GM12878 (cell line): ENCODE results near the gene HSPA2. TPM values are rescaled to one million over a fixed set of nuclear protein-coding genes. Genes with fewer than 3 reads are reported as not detected.
A peak's percentile ranks its signal among the peaks of the same experiment; 100 is the strongest.

Experiments
- ASH2L ChIP-seq: fragments of 300-600, 200-600 bp; sonication (generic); IDR thresholded peaks from 2 replicates; pipeline ENCODE4 v1.6.1; 2017; ENCODE audit warnings: low read depth, mild to moderate bottlenecking, borderline replicate concordance
- BHLHE40 ChIP-seq, 2 experiments: fragments of 450-650 bp in 1 of 2; IDR thresholded peaks; 2 replicates each; pipeline ENCODE4 v1.6.1; 2011 to 2017; ENCODE audit warnings: low read depth in 2 of 2, borderline replicate concordance in 1 of 2, improper control_type of control experiment in 1 of 2, low read length in 1 of 2, mild to moderate bottlenecking in 1 of 2
- CBFB ChIP-seq: IDR thresholded peaks from 2 replicates; pipeline ENCODE4 v1.6.1; 2016; ENCODE audit warnings: antibody characterized with exemption, low read depth
- CBX5 ChIP-seq: sonication (generic); IDR thresholded peaks from 2 replicates; pipeline ENCODE4 v1.6.1; 2016; ENCODE audit warnings: low read depth, moderate library complexity, mild to moderate bottlenecking, inconsistent platforms
- CHD1 ChIP-seq: IDR thresholded peaks from 2 replicates; pipeline ENCODE4 v1.6.1; 2012; ENCODE audit warnings: low read depth, low read length, improper control_type of control experiment
- PAX5 ChIP-seq: IDR thresholded peaks from 2 replicates; pipeline ENCODE4 v1.6.1; 2011; ENCODE audit warnings: low read depth, low read length, borderline replicate concordance
- SMC3 ChIP-seq: IDR thresholded peaks from 2 replicates; pipeline ENCODE4 v1.6.1; 2011; ENCODE audit warnings: low read length, improper control_type of control experiment, borderline replicate concordance
- SPI1 ChIP-seq: IDR thresholded peaks from 2 replicates; pipeline ENCODE4 v1.6.1; 2011; ENCODE audit warnings: low read depth, mild to moderate bottlenecking, low read length, moderate library complexity, borderline replicate concordance; ENCODE audit not compliant: insufficient read depth
- TCF3 ChIP-seq: IDR thresholded peaks from 2 replicates; pipeline ENCODE4 v1.6.1; 2012; ENCODE audit warnings: low read depth, mild to moderate bottlenecking, low read length, borderline replicate concordance; ENCODE audit not compliant: insufficient read depth
- polyA plus RNA-seq, 11 experiments: library from polyadenylated mRNA; depleted of rRNA in 4 of 11; unstranded in 6 of 11; stranded (reverse) in 5 of 11; fragments of >200 nt; fragmentation: Nextera tagmentation in 4 of 11; fragmentation: Illumina TruSeq in 1 of 11; extraction: Ambion mirVana in 4 of 11; extraction: Trizol in 1 of 11; gene quantifications; 1 replicate in 1 of 11; 2 replicates in 10 of 11; pipeline versions ENCODE4 v1.2.1 to v1.2.3, GENCODE V29; 2011 to 2016; ENCODE audit warnings: inconsistent platforms in 2 of 11, missing spikeins in 2 of 11, low read depth in 1 of 11
- total RNA-seq, 4 experiments: library from RNA; depleted of rRNA in 3 of 4; stranded (reverse); fragments of >200 nt in 3 of 4; fragmentation: Illumina TruSeq in 1 of 4; extraction: Trizol in 1 of 4; gene quantifications; 2 replicates each; pipeline versions ENCODE4 v1.2.1 to v1.2.3, GENCODE V29; 2013 to 2021
- TF ChIP-seq, protein P1 (sequence below): IDR thresholded peaks from 2 replicates; pipeline ENCODE4 v1.6.1; 2012; ENCODE audit warnings: mild to moderate bottlenecking, low read depth, low read length
- TF ChIP-seq, protein P2 (sequence below): fragments of 450-650 bp; IDR thresholded peaks from 2 replicates; pipeline ENCODE4 v1.6.1; 2016; ENCODE audit warnings: mild to moderate bottlenecking
- TF ChIP-seq, protein P3 (sequence below): IDR thresholded peaks from 2 replicates; pipeline ENCODE4 v1.6.1; 2012; ENCODE audit warnings: low read depth, low read length, improper control_type of control experiment
- TF ChIP-seq, protein P4 (sequence below): fragments of 150-350 bp; IDR thresholded peaks from 2 replicates; pipeline ENCODE4 v1.6.1; 2016; ENCODE audit warnings: low read depth, low read length
- TF ChIP-seq, protein P5 (sequence below): fragments of 450-650 bp; IDR thresholded peaks from 2 replicates; pipeline ENCODE4 v1.6.1; 2017; ENCODE audit warnings: mild to moderate bottlenecking, low read depth, inconsistent platforms; ENCODE audit not compliant: poor library complexity, severe bottlenecking

HSPA2 gene
- total and polyA plus RNA-seq, 10 of the 15 experiments (the other 5 are each of a cell fraction or from before 2014, with no cell fraction given): 0.02 to 1.2 (median 0.65) TPM

DNA sequence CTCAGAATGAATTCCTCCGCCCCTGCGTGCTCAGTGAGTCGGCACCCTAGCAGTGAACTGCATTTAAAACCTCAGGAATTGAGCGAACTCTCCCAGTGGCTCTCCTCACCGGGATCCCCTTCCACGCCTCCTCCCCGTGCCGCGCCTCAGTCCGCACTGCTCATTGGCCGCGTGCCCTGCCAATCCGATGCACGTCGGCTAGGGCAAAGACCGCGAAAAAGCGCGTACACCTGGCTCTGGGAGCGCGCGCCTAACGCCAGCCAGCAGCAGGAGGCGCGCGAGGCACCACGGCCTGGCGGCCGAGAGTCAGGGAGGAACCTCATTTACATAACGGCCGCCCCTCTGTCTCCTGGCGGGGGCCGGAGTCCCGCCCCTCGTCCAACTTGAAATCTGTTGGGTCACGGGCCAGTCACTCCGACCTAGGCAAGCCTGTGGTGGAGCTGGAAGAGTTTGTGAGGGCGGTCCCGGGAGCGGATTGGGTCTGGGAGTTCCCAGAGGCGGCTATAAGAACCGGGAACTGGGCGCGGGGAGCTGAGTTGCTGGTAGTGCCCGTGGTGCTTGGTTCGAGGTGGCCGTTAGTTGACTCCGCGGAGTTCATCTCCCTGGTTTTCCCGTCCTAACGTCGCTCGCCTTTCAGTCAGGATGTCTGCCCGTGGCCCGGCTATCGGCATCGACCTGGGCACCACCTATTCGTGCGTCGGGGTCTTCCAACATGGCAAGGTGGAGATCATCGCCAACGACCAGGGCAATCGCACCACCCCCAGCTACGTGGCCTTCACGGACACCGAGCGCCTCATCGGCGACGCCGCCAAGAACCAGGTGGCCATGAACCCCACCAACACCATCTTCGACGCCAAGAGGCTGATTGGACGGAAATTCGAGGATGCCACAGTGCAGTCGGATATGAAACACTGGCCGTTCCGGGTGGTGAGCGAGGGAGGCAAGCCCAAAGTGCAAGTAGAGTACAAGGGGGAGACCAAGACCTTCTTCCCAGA, at the start of gene HSPA2 (continued):
- TF ChIP-seq TCF3 (peak; percentile 58; the same call in 1 of the 2 replicates), ASH2L (no peak), SMC3 (peak; percentile 52), BHLHE40 (IDR thresholded peaks at IDR 0.05; ENCODE audit: borderline replicate concordance in 1 of 2, low read depth in 2 of 2, low read length in 1 of 2) (peak; percentile 88 to 95), CBFB (peak; percentile 43; the same call in 1 of the 2 replicates), CHD1 (no peak), PAX5 (peak; percentile 54; the same call in 1 of the 2 replicates), CBX5 (0 out of 2 replicates have a peak, but pooled peaks have one; percentile 10), SPI1 (0 out of 2 replicates have a peak, but pooled peaks have one; percentile 22)
- TF ChIP-seq, protein P1, sequence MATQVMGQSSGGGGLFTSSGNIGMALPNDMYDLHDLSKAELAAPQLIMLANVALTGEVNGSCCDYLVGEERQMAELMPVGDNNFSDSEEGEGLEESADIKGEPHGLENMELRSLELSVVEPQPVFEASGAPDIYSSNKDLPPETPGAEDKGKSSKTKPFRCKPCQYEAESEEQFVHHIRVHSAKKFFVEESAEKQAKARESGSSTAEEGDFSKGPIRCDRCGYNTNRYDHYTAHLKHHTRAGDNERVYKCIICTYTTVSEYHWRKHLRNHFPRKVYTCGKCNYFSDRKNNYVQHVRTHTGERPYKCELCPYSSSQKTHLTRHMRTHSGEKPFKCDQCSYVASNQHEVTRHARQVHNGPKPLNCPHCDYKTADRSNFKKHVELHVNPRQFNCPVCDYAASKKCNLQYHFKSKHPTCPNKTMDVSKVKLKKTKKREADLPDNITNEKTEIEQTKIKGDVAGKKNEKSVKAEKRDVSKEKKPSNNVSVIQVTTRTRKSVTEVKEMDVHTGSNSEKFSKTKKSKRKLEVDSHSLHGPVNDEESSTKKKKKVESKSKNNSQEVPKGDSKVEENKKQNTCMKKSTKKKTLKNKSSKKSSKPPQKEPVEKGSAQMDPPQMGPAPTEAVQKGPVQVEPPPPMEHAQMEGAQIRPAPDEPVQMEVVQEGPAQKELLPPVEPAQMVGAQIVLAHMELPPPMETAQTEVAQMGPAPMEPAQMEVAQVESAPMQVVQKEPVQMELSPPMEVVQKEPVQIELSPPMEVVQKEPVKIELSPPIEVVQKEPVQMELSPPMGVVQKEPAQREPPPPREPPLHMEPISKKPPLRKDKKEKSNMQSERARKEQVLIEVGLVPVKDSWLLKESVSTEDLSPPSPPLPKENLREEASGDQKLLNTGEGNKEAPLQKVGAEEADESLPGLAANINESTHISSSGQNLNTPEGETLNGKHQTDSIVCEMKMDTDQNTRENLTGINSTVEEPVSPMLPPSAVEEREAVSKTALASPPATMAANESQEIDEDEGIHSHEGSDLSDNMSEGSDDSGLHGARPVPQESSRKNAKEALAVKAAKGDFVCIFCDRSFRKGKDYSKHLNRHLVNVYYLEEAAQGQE: no peak
- TF ChIP-seq, protein P2, sequence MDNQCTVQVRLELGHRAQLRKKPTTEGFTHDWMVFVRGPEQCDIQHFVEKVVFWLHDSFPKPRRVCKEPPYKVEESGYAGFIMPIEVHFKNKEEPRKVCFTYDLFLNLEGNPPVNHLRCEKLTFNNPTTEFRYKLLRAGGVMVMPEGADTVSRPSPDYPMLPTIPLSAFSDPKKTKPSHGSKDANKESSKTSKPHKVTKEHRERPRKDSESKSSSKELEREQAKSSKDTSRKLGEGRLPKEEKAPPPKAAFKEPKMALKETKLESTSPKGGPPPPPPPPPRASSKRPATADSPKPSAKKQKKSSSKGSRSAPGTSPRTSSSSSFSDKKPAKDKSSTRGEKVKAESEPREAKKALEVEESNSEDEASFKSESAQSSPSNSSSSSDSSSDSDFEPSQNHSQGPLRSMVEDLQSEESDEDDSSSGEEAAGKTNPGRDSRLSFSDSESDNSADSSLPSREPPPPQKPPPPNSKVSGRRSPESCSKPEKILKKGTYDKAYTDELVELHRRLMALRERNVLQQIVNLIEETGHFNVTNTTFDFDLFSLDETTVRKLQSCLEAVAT: no peak
- TF ChIP-seq, protein P3, sequence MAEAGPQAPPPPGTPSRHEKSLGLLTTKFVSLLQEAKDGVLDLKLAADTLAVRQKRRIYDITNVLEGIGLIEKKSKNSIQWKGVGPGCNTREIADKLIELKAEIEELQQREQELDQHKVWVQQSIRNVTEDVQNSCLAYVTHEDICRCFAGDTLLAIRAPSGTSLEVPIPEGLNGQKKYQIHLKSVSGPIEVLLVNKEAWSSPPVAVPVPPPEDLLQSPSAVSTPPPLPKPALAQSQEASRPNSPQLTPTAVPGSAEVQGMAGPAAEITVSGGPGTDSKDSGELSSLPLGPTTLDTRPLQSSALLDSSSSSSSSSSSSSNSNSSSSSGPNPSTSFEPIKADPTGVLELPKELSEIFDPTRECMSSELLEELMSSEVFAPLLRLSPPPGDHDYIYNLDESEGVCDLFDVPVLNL: no peak
- TF ChIP-seq, protein P4, sequence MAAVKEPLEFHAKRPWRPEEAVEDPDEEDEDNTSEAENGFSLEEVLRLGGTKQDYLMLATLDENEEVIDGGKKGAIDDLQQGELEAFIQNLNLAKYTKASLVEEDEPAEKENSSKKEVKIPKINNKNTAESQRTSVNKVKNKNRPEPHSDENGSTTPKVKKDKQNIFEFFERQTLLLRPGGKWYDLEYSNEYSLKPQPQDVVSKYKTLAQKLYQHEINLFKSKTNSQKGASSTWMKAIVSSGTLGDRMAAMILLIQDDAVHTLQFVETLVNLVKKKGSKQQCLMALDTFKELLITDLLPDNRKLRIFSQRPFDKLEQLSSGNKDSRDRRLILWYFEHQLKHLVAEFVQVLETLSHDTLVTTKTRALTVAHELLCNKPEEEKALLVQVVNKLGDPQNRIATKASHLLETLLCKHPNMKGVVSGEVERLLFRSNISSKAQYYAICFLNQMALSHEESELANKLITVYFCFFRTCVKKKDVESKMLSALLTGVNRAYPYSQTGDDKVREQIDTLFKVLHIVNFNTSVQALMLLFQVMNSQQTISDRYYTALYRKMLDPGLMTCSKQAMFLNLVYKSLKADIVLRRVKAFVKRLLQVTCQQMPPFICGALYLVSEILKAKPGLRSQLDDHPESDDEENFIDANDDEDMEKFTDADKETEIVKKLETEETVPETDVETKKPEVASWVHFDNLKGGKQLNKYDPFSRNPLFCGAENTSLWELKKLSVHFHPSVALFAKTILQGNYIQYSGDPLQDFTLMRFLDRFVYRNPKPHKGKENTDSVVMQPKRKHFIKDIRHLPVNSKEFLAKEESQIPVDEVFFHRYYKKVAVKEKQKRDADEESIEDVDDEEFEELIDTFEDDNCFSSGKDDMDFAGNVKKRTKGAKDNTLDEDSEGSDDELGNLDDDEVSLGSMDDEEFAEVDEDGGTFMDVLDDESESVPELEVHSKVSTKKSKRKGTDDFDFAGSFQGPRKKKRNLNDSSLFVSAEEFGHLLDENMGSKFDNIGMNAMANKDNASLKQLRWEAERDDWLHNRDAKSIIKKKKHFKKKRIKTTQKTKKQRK: 0 out of 2 replicates have a peak, but pooled peaks have one; percentile 24
- TF ChIP-seq, protein P5, sequence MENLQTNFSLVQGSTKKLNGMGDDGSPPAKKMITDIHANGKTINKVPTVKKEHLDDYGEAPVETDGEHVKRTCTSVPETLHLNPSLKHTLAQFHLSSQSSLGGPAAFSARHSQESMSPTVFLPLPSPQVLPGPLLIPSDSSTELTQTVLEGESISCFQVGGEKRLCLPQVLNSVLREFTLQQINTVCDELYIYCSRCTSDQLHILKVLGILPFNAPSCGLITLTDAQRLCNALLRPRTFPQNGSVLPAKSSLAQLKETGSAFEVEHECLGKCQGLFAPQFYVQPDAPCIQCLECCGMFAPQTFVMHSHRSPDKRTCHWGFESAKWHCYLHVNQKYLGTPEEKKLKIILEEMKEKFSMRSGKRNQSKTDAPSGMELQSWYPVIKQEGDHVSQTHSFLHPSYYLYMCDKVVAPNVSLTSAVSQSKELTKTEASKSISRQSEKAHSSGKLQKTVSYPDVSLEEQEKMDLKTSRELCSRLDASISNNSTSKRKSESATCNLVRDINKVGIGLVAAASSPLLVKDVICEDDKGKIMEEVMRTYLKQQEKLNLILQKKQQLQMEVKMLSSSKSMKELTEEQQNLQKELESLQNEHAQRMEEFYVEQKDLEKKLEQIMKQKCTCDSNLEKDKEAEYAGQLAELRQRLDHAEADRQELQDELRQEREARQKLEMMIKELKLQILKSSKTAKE: no peak
